Embryonic facial prominence (tissue), 1 donor: ENCODE results near the gene PTGES2.

ENCODE experiments used
- DNase-seq: peaks from one replicate; pipeline ENCODE4 v3.0.0-alpha.2; 2016; ENCODE audit errors: extremely low spot score

PTGES2 gene

GRCh38 chr9:128103589-128103962 lies 24.0 kb downstream of the PTGES2 start:
- DNase-seq, result no peak

- no peak for DNase-seq
Observed at GRCh38 chr9:128102861-128103588, 24.5 kb downstream of the PTGES2 start.

- no peak for DNase-seq
Observed at GRCh38 chr9:128102196-128102595, 25.3 kb downstream of the PTGES2 start.

- no peak for DNase-seq
Observed at GRCh38 chr9:128101690-128102089, 25.8 kb downstream of the PTGES2 start.

- DNase-seq, result no peak
Observed at GRCh38 chr9:128101231-128101661, 26.3 kb downstream of the PTGES2 start.

- DNase-seq, result no peak
Observed at GRCh38 chr9:128100581-128100980, 26.9 kb downstream of the PTGES2 start.

- DNase-seq, result no peak
Observed at GRCh38 chr9:128099932-128100491, 27.5 kb downstream of the PTGES2 start.

GRCh38 chr9:128099231-128099931 lies 28.1 kb downstream of the PTGES2 start:
- no peak for DNase-seq

- peak; percentile 90 for DNase-seq
Observed at GRCh38 chr9:128098297-128099230, 29.0 kb downstream of the PTGES2 start.

GRCh38 chr9:128097543-128098296 lies 29.8 kb downstream of the PTGES2 start:
- DNase-seq, result no peak

GRCh38 chr9:128096616-128097536 lies 30.7 kb downstream of the PTGES2 start:
- DNase-seq, result no peak

- no peak for DNase-seq
Observed at GRCh38 chr9:128094950-128095544, 32.5 kb downstream of the PTGES2 start.

GRCh38 chr9:128094166-128094949 lies 33.2 kb downstream of the PTGES2 start:
- peak; percentile 96 for DNase-seq

GRCh38 chr9:128093011-128093410 lies 34.5 kb downstream of the PTGES2 start:
- no peak for DNase-seq

- no peak for DNase-seq
Observed at GRCh38 chr9:128092199-128092977, 35.1 kb downstream of the PTGES2 start.

- no peak for DNase-seq
Observed at GRCh38 chr9:128091571-128091970, 36.0 kb downstream of the PTGES2 start.

- DNase-seq, result peak; percentile 83
Observed at GRCh38 chr9:128091144-128091543, 36.4 kb downstream of the PTGES2 start.

- DNase-seq, result no peak
Observed at GRCh38 chr9:128089299-128089698, 38.2 kb downstream of the PTGES2 start.
